Activated CD4-positive, CD25-positive, alpha-beta regulatory T cell treated with anti-CD3 and anti-CD28 coated beads, Interleukin-2, amount 50 U/mL, for 16 hours (primary cell): ENCODE data around the gene PC.
"Not testable (repeated sequence)": the region's sequence is repeated elsewhere in the genome, so short reads cannot be mapped to it uniquely, and the experiment has no call there.

Source experiments
- DNase-seq: peaks from one replicate; pipeline ENCODE4 v3.0.0-alpha.2; 2020; ENCODE audit warnings: low read depth, low spot score

The PC gene

DNA sequence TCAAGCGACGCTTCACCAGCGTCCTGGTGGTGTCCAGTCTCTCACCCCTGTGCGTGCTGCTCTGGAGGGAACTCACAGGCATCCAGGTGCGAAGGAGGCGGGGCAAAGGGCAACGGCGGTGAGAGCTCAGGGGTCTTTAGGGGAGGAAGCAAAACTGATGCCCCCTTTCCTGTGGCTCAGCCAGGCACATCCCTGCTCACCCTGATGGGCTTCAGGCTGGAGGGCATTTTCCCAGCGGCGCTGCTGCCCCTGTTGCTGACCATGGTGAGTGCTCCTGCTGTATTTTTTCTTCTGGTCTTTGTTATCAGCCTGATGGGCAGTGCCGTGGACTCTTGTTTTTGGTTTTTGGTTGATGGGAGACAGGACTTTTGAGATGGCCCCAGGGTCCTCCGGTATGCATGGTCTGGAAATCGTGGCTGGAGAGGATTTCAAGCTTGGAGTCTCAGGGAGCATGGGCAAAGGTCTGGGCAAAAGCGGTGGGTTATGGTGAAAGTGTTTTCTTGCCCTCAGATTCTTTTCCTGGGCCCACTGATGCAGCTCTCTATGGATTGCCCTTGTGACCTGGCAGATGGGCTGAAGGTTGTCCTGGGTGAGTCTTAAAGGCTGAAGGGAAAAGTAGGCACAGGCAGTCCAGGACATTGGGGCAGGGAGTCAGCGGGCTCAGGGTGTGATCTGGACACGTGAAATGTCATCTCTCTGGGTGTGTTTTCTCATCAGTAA, 114.2 kb downstream of the PC start:
- DNase-seq: no peak

- peak; percentile 83 for DNase-seq
Measured at GRCh38 chr11:66842896-66843775, 115.0 kb downstream of the PC start, which contains the start of gene RCE1. Gene RCE1, plus strand, starts transcription at chr11:66843441. Its CDS starts 15 bp downstream, at chr11:66843456.

DNA sequence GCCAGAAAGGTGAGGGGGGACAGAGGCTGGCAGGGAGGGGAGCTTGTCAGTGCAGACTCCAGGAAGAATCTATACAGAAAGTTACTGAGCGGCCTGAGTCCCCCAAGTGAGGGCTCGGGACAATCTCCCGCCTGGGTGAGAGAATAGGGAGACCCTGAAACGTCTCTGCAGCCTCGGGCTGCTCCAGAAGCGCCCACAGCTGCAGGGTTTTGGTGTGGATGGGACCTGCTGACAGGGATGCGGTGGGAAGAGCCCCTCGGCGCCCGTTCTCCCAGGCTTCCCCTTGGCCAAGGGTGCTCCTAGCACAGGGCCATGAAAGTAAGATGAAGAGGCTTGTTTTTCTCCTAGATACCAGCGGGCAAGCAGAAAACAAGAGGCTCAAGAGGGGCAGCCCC, 115.7 kb downstream of the PC start:
- no peak for DNase-seq

- no peak for DNase-seq
Measured at GRCh38 chr11:66841861-66842260, 116.3 kb downstream of the PC start.

DNA sequence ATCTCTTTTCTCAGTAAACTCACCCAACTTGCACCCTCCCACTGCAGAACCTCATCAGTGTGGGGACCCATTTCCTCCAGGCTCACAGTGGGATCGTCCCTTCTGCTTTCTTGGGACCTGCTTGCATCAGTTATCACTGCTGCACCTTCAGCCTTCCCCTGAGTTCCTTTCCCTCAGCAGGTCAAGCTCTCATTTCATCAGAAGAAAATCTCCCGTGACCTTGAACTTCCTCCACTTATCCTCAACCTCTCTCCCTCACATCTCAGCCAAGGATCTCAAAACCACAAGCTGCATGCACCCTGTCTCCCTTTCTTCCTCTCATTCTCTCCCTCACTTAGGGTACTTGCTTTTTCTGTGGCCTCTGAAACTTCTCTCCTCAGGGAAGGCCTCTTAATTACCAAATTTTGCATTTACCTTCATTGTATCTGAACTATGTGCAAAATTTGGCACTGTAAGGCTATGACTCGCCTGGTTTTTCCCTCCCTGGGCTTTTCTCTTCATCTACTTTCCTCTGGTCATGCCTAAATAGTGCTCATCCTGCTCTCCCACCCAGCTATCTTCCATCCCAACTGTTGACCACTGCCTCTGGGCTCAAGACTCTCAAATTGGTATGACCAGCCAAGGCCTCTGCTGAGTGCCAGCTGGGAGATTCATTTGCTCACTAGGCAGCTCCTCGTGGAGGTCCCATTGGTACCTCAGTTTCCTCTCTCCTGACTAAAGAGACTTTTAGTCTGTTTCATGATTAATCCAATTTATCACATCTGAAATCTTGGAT, 117.7 kb downstream of the PC start:
- DNase-seq: no peak

DNA sequence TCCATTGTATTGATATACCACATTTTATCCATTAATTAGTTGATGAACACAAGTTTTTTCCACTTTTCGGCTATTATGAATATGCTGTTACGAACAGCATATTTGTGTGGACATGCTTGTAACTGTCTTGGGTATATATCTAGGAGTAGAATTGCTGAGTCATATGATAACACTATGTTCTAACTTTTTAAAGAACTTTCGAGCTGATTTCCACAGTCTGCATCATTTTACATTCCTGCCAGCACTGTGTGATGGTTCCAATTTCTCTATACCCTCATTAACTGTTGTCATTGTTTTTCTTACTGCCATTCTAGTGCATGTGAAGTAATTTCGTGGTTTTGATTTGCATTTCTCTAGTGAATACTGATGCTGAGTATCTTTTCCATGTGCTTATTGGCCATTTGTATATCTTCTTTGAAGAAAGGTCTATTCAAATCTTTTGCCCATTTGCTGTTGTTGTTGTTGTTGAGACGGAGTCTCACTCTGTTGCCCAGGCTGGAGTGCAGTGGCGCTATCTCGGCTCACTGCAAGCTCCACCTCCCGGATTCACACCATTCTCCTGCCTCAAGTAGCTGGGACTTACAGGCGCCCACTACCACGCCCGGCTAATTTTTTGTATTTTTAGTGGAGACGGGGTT, 122.3 kb downstream of the PC start:
- DNase-seq: no peak

DNA sequence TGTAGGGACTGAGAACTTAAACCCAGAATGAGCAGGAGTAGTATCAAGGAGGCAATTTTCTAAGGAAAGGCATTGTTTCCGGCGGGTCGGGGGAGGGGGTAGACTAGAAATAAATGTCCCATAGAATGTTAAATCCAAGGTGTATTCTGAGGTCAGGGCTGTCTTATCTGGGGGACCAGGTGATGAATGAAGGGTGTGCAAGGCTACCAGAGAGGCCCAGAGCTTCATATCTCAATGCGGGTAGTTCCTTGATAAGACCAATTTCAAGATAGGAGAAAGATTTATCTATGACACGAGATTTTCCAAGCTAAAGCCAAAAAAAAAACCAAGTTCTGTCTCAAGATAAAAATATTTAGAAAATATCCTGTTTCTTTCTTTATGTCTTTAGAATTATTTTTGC, 123.2 kb downstream of the PC start:
- no peak for DNase-seq

DNA sequence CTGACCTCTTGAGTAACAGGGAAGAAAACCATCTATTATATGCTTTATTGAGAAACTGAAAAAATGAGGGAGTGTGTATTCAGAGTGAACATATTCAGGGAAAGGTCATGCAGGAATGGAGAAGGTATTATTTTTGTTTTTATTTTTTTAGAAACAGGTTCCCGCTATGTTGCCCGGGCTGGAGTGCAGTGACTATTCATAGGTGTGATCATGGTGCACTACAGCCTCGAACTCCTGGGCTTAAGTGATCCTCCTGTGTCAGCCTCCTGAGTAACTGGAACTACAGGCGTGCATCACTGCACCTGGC, 123.7 kb downstream of the PC start:
- DNase-seq: no peak

DNA sequence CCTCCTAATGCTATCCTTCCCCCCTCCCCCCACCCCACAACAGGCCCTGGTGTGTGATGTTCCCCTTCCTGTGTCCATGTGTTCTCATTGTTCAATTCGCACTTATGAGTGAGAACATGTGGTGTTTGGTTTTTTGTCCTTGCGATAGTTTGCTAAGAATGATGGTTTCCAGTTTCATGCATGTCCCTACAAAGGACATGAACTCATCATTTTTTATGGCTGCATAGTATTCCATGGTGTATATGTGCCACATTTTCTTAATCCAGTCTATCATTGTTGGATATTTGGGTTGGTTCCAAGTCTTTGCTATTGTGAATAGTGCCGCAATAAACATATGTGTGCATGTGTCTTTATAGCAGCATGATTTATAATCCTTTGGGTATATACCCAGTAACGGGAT, 133.6 kb downstream of the PC start:
- not testable (repeated sequence) for DNase-seq

DNA sequence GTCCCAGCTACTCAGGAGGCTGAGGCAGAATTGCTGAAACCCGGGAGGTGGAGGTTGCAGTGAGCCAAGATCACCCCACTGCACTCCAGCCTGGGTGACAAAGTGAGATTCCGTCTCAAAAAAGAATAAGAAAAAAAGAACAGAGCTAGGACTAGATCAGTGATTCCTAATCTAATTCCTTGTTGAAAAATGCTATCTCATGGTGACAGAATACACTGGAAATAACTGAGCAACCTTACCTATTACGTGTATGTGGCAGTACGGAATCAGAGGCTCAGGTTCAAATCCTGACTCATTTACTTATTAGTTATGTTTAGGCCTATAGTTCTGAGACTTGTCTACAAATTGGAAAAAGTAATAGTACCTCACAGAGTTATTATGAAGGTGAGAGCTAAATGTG, 134.5 kb downstream of the PC start:
- no peak for DNase-seq

DNA sequence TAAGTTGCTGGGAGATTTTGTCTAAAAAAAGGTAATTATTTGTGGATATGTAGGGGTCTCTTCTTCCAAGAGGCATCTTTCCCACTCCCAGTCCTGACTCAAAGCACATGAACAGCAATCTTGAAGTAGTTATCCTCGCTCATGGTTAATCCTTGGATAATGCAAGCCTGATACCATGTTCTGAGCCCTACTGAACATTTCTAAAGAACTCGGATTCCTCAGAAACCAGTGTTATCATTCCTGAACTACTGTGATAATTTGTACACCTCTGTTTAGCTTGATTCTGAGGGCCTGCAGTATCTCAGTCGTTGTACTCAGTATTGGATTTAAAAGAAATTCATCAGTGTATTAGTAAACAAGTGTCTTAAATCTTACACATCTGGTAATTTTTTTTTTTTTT, 137.3 kb downstream of the PC start:
- no peak for DNase-seq

GRCh38 chr11:66820381-66820780, 137.8 kb downstream of the PC start:
- DNase-seq: no peak

GRCh38 chr11:66818231-66818955, 139.8 kb downstream of the PC start:
- DNase-seq: no peak

- no peak for DNase-seq
Measured at GRCh38 chr11:66815646-66816045, 142.5 kb downstream of the PC start.

GRCh38 chr11:66814678-66815077, 143.5 kb downstream of the PC start:
- DNase-seq: no peak

DNA sequence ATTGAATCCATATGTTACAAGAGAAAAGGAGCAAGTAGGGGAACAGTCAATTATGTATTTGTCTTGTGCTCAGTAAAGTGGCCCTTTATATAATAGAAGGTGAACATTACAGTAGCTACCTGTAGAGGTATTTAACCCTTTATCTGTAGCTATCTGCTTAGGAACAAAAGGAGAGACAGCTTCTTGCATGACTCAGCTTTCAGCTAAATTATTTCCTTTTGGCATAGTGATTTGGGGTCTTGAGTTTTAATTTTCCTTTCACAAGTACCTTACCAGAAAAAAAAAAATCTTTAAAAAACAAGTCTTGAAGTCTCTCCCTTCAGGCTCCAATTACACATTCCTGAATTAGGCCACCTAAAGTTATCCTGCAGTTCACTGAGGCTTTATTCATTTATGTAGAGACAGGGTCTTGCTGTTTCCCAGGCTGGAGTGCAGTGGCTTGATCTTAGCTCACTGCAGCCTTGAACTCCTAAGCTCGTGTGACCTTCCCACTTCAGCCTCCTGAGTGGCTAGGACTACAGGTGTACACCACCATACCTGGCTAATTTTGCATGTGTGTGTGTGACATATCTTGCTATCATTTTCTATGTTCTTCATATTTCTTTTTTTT, 147.5 kb downstream of the PC start:
- no peak for DNase-seq

GRCh38 chr11:66809592-66809991, 148.6 kb downstream of the PC start:
- DNase-seq: no peak

DNA sequence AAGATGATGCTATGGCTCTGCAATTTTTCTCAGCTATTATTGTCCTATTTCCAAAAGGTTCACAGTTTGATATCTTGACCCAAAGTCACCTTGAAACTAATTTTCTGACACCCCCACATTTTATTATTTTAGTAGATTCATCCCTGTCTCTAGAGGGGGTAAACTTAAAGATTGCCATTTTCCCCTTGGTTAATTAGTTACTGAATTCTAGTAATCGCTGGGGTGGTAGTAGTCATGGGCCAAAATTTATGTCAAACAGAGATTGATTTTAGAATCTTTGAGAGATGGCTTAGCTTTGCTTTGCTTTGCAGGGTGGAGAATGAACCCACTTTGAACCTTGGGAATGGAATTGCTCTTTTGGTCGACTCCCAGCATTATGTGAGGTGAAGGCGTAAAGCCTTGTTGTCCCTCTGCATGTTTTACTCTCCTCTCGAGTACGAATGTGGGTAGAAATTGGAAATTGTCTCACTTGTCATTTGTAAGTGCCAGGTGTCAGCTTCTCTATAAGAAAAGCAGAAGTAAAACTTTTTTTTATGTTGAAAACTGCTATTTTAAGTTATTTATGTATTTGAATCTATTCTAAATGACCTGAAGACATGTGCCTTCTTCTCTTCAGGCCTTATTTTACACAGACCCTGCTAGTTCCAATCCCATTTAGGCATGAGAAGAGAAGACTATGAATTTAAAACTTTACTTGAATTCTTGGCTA, 157.3 kb downstream of the PC start:
- no peak for DNase-seq

DNA sequence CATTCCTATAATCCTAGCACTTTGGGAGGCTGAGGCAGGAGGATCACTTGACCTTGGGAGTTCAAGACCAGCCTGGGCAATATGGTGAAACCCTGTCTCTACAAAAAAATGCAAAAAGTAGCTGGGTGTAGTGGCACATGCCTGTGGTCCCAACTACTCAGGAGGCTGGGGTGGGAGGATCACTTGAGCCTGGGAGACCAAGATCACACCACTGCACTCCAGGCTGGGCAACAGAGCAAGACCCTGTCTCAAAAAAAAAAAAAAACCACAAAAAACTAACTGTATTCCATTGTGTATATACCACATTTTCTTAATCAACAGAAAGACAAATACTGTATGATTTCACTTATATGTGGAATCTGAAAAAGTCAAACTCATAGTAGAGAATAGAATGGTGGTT, 158.4 kb downstream of the PC start:
- not testable (repeated sequence) for DNase-seq
